K562 (cell line): ENCODE measurements around the gene ETV3. TPM values are rescaled to one million over a fixed set of nuclear protein-coding genes. Genes with fewer than 3 reads are reported as not detected.

ENCODE experiments used
- ATAC-seq: fragments of 200-7000 bp; cut with Tn5 transposase; 3 replicates; pipeline ENCODE4 v1.9.1; 2020; ENCODE audit warnings: moderate library complexity
- BruUV-seq: library from RNA; stranded (reverse); fragments of 400-500 nt; replicated peaks from 2 replicates; lab custom pipeline; 2021; lab: Mats Ljungman, UMichigan
- CTCF ChIA-PET: fragments of 300-600 bp; formaldehyde crosslinking; extraction: SDS; loops from one replicate; lab custom pipeline; 2021; ENCODE audit warnings: low intra/inter-chr PET ratio; lab: Yijun Ruan, JAX
- POLR2A ChIA-PET: fragments of 300-600, 350-650 bp; sonication (Branson Sonifier 250); formaldehyde crosslinking; extraction: SDS; loops from one replicate; lab custom pipeline; 2021; ENCODE audit warnings: antibody characterized with exemption, inconsistent platforms; lab: Yijun Ruan, JAX
- DNase-seq, 4 experiments: peaks; one replicate each; pipeline versions ENCODE4 v3.0.0 to v3.0.0-alpha.2; 2011 to 2018; ENCODE audit warnings: low spot score in 3 of 4, mixed read lengths in 3 of 4; ENCODE audit errors: extremely low read depth in 1 of 4
- FAIRE-seq: peaks from 2 replicates; lab custom pipeline; 2011; peaks lifted over from hg19 to GRCh38; lab: Jason Lieb, UNC
- H2AFZ ChIP-seq: 2 replicates; pipeline ENCODE4 v1.6.0; 2011; ENCODE audit warnings: low read depth, low read length, control low read depth, inconsistent platforms
- H3K27ac ChIP-seq: fragments of 200-600 bp; 3 replicates; pipeline ENCODE4 v1.8.0; 2011; ENCODE audit warnings: low read depth, mild to moderate bottlenecking, control low read depth, inconsistent platforms, low read length, moderate library complexity, mixed read lengths; ENCODE audit errors: extremely low read depth
- H3K27me3 ChIP-seq, 2 experiments: fragments of 300-600 bp in 1 of 2; 2 replicates in 1 of 2; 3 replicates in 1 of 2; pipeline versions ENCODE4 v1.6.0 to v1.8.0; 2011; ENCODE audit warnings: inconsistent platforms in 2 of 2, low read length in 2 of 2, mild to moderate bottlenecking in 1 of 2, mixed read lengths in 1 of 2, moderate library complexity in 1 of 2; ENCODE audit not compliant: control insufficient read depth in 2 of 2, insufficient read depth in 2 of 2
- H3K36me3 ChIP-seq: fragments of 300-600 bp; 3 replicates; pipeline ENCODE4 v1.8.0; 2011; ENCODE audit warnings: mild to moderate bottlenecking, low read length, inconsistent platforms; ENCODE audit not compliant: control insufficient read depth, insufficient read depth
- H3K4me1 ChIP-seq, 2 experiments: fragments of 200-600 bp in 1 of 2; replicated peaks in 1 of 2; 2 replicates in 1 of 2; 3 replicates in 1 of 2; pipeline versions ENCODE4 v1.5.1 to v1.8.0; 2011; ENCODE audit warnings: inconsistent platforms in 2 of 2, low read length in 2 of 2, mild to moderate bottlenecking in 1 of 2, mixed read lengths in 1 of 2, moderate library complexity in 1 of 2; ENCODE audit not compliant: control insufficient read depth in 2 of 2, insufficient read depth in 2 of 2
- H3K4me2 ChIP-seq: 2 replicates; pipeline ENCODE4 v1.6.1; 2011; ENCODE audit warnings: low read length, control low read depth, inconsistent platforms, mixed read lengths; ENCODE audit not compliant: insufficient read depth
- H3K4me3 ChIP-seq: fragments of 200-600 bp; sonication (generic), shearing (Covaris generic); 2 replicates; pipeline ENCODE4 v1.5.1; 2016; ENCODE audit warnings: control low read depth, inconsistent platforms
- H3K79me2 ChIP-seq: fragments of 200-600 bp; 3 replicates; pipeline ENCODE4 v1.8.0; 2011; ENCODE audit warnings: low read length, inconsistent platforms; ENCODE audit not compliant: control insufficient read depth, insufficient read depth
- H3K9ac ChIP-seq, 2 experiments: 2 replicates each; pipeline versions ENCODE4 v1.6.0 to v1.6.1; 2011; ENCODE audit warnings: low read depth in 2 of 2, low read length in 2 of 2, control low read depth in 1 of 2, inconsistent platforms in 1 of 2, mild to moderate bottlenecking in 1 of 2, mixed read lengths in 1 of 2; ENCODE audit not compliant: insufficient read depth in 1 of 2
- H3K9me1 ChIP-seq: one replicate; pipeline ENCODE4 v1.6.0; 2011; ENCODE audit warnings: inconsistent platforms, mild to moderate bottlenecking, low read length, moderate library complexity; ENCODE audit not compliant: control insufficient read depth, insufficient read depth
- H3K9me3 ChIP-seq: replicated peaks from 2 replicates; pipeline ENCODE4 v1.5.1; 2011; ENCODE audit warnings: low read depth, low read length, inconsistent platforms; ENCODE audit not compliant: control insufficient read depth, insufficient read depth
- H4K20me1 ChIP-seq: replicated peaks from 2 replicates; pipeline ENCODE4 v1.6.1; 2011; ENCODE audit warnings: low read length, inconsistent platforms, mixed read lengths; ENCODE audit not compliant: control insufficient read depth, insufficient read depth
- CBX1 ChIP-seq: sonication (generic); IDR thresholded peaks from 2 replicates; pipeline ENCODE4 v1.6.1; 2016; ENCODE audit warnings: antibody characterized with exemption, low read depth, mild to moderate bottlenecking
- CCAR2 ChIP-seq: fragments of 200-400 bp; formaldehyde crosslinking; IDR thresholded peaks from 2 replicates; pipeline ENCODE4 v1.6.1; 2017; ENCODE audit warnings: mild to moderate bottlenecking, low read depth, low read length
- ESRRA ChIP-seq: fragments of 450-650 bp; IDR thresholded peaks from 2 replicates; pipeline ENCODE4 v1.6.1; 2014; ENCODE audit warnings: low read depth, mild to moderate bottlenecking, moderate library complexity, borderline replicate concordance
- GTF2B ChIP-seq: IDR thresholded peaks from 2 replicates; pipeline ENCODE4 v1.6.1; 2011; ENCODE audit not compliant: insufficient read length; ENCODE audit errors: extremely low read depth
- MAZ ChIP-seq, 2 experiments: fragments of 450-650 bp in 1 of 2; sonication (generic) in 1 of 2; formaldehyde crosslinking; IDR thresholded peaks in 1 of 2; conservative IDR thresholded peaks in 1 of 2; 2 replicates each; pipeline versions ENCODE4 v1.4.0 to v1.5.0; 2020; ENCODE audit warnings: mild to moderate bottlenecking in 1 of 2, missing genetic modification reagents in 1 of 2
- PHB ChIP-seq: fragments of 250-450 bp; sonication (Bioruptor Pico); IDR thresholded peaks from 2 replicates; pipeline ENCODE4 v1.5.0; 2021
- THRAP3 ChIP-seq: fragments of 450-650 bp; IDR thresholded peaks from 2 replicates; pipeline ENCODE4 v1.6.1; 2016; ENCODE audit warnings: mild to moderate bottlenecking, inconsistent platforms, borderline replicate concordance
- ZBTB1 ChIP-seq: sonication (generic); formaldehyde crosslinking; IDR thresholded peaks from 2 replicates; pipeline ENCODE4 v1.8.1; 2023; ENCODE audit warnings: missing genetic modification reagents, low read depth, mild to moderate bottlenecking, borderline replicate concordance
- ZNF318 ChIP-seq, 2 experiments: fragments of 450-650 bp; IDR thresholded peaks; 2 replicates each; pipeline ENCODE4 v1.6.1; 2016; ENCODE audit warnings: mild to moderate bottlenecking in 2 of 2, borderline replicate concordance in 1 of 2, low read depth in 1 of 2, moderate library complexity in 1 of 2
- ZNF77 ChIP-seq: fragments of 250-450 bp; sonication (Bioruptor Pico); IDR thresholded peaks from 2 replicates; pipeline ENCODE4 v1.5.0; 2020
- whole genome bisulfite sequencing: fragments of 100-300 bp; shearing (Covaris generic); methylation state at CpG from one replicate; pipeline ENCODE4 v1.1.6; 2016; ENCODE audit warnings: low coverage, mixed read lengths; ENCODE audit not compliant: insufficient coverage; ENCODE audit errors: missing lambda C conversion rate; 5-methylcytosine and 5-hydroxymethylcytosine counted together
- in situ Hi-C: fragments of 300-500 bp; cut with MboI; formaldehyde crosslinking; loops from 4 replicates; pipeline ENCODE4 v1.15.0; 2018; ENCODE audit warnings: inconsistent platforms, mixed read lengths
- intact Hi-C: fragments of 100-400 bp; cut with micrococcal nuclease; formaldehyde crosslinking; loops from 2 replicates; pipeline ENCODE4 v1.14.2; 2022
- polyA plus RNA-seq, 8 experiments: library from polyadenylated mRNA; depleted of rRNA in 4 of 8; stranded (reverse) in 5 of 8; unstranded in 3 of 8; fragments of >200 nt; fragmentation: Nextera tagmentation in 2 of 8; fragmentation: Illumina TruSeq in 1 of 8; extraction: Ambion mirVana in 2 of 8; extraction: Trizol in 1 of 8; gene quantifications; 2 replicates each; pipeline versions ENCODE4 v1.2.1 to v1.2.3, GENCODE V29; 2011 to 2014; ENCODE audit warnings: inconsistent platforms in 1 of 8, missing spikeins in 1 of 8
- total RNA-seq, 7 experiments: library from RNA; depleted of rRNA in 6 of 7; stranded (reverse); fragments of >200 nt in 6 of 7; fragmentation: Illumina TruSeq in 2 of 7; extraction: Trizol in 2 of 7; gene quantifications; 2 replicates each; pipeline versions ENCODE4 v1.2.1 to v1.2.3, GENCODE V29; 2011 to 2021; ENCODE audit warnings: low replicate concordance in 1 of 7
- TF ChIP-seq, protein P1 (sequence below): fragments of 450-650 bp; formaldehyde crosslinking; IDR thresholded peaks from 2 replicates; pipeline ENCODE4 v1.4.0; 2020; ENCODE audit warnings: mild to moderate bottlenecking

The ETV3 gene
- total and polyA plus RNA-seq, 9 of the 15 experiments (the other 6 are each of a cell fraction or from before 2014, with no cell fraction given): 3.1 to 16.0 (median 9.0) TPM

DNA sequence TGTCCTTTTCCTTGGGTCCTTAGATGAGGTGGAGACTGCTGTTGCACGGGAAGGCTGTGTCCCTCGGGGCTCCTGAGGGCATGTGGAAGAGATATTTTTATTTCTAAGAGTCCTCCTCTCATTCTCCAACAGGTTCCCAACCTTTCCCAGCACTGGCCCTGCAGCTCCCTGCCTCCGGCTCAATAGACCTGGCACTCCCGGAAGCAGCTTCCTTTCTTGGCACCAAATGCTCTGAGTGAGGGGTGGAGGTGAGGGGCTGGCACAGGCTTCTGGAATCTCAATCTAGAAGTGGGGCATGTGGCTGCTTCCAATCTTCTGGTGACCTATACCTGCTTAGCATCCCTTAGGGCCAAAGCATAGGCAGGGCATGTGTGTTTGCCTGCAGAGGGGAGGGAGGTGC lies 43.1 kb downstream of the ETV3 start:
- no peaks in the 10 kb centered on the region for H3K9me1 ChIP-seq
- H3K79me2 ChIP-seq: no peaks in the 10 kb centered on the region
- H3K27me3 ChIP-seq: peaks cover 5 to 24% of the 10 kb centered on the region in 2 experiments; a peak in 3 of 5 replicates
- no peaks in the 10 kb centered on the region for H3K9me3 ChIP-seq
- in situ Hi-C loops (loop anchor here (5.0 to 10.0 kb wide), 2 partner anchors 42 to 400 kb away; partner anchors contain the start of gene ETV3), intact Hi-C loops (loop anchor here (10.0 kb wide), 1 partner anchor 400 kb away; no protein-coding TSS in a partner anchor)
- ChIA-PET CTCF (no interaction called here), POLR2A (no interaction called here)
- no peak for DNase-seq
- WGBS: 25% methylated on average over 4 of the region's 4 CpGs
- no peaks in the 10 kb centered on the region for H3K36me3 ChIP-seq
- H4K20me1 ChIP-seq: no peaks in the 10 kb centered on the region
- H3K4me3 ChIP-seq: no peak overlapping the region
- no peak for FAIRE-seq
- no peak for ATAC-seq
- H3K27ac ChIP-seq: no peak overlapping the region
- no peak overlapping the region for H3K4me2 ChIP-seq
- no peak for TF ChIP-seq GTF2B
- no peak for TF ChIP-seq PHB (CRISPR knock-in tag)
- no peak for TF ChIP-seq ZNF318 (IDR thresholded peaks at IDR 0.05; ENCODE audit: borderline replicate concordance in 1 of 2, low read depth in 1 of 2)
- no peak for TF ChIP-seq ZBTB1 (CRISPR knock-in tag)
- no peak for TF ChIP-seq CBX1
- no peak for TF ChIP-seq ZNF77 (CRISPR knock-in tag)
- TF ChIP-seq CCAR2: no peak
- no peak for TF ChIP-seq THRAP3
- no peak for TF ChIP-seq MAZ (CRISPR knock-in tag; conservative IDR thresholded peaks at IDR 0.05 in 1 of 2, IDR thresholded peaks at IDR 0.05 in 1 of 2)
- TF ChIP-seq, protein P1, sequence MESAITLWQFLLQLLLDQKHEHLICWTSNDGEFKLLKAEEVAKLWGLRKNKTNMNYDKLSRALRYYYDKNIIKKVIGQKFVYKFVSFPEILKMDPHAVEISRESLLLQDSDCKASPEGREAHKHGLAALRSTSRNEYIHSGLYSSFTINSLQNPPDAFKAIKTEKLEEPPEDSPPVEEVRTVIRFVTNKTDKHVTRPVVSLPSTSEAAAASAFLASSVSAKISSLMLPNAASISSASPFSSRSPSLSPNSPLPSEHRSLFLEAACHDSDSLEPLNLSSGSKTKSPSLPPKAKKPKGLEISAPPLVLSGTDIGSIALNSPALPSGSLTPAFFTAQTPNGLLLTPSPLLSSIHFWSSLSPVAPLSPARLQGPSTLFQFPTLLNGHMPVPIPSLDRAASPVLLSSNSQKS (CRISPR knock-in tag): no peak
- no peak for TF ChIP-seq ESRRA
- no peak overlapping the region for H3K9ac ChIP-seq
- no TSS peak for BruUV-seq
- H3K4me1 ChIP-seq: peaks cover 2 to 8% of the 10 kb centered on the region in 2 experiments; a peak in 1 of 5 replicates
- H2AFZ ChIP-seq: no peak overlapping the region
